Stimulated activated CD4-positive, alpha-beta T cell treated with anti-CD3 and anti-CD28 coated beads, TNF-alpha, amount 100 ng/mL, for 48 hours (primary cell): ENCODE measurements around the gene CFAP100.

Source experiments
- DNase-seq, 3 donors: peaks; one replicate each; pipeline ENCODE4 v3.0.0-alpha.2; 2020; ENCODE audit warnings: low read depth in 3 of 3

CFAP100 gene

GRCh38 chr3:126394179-126394976 is at the start of gene CFAP100:
Gene CFAP100 (plus strand): TSS chr3:126394909. CDS start chr3:126396001, 1,092 bp downstream.
- no peak for DNase-seq

- DNase-seq = no peak
Measured at GRCh38 chr3:126345231-126345630, 49.5 kb upstream of the CFAP100 start.

- DNase-seq = no peak
Measured at GRCh38 chr3:126345641-126346460, 48.9 kb upstream of the CFAP100 start.

- no peak for DNase-seq
Measured at GRCh38 chr3:126346466-126346865, 48.2 kb upstream of the CFAP100 start.

DNA sequence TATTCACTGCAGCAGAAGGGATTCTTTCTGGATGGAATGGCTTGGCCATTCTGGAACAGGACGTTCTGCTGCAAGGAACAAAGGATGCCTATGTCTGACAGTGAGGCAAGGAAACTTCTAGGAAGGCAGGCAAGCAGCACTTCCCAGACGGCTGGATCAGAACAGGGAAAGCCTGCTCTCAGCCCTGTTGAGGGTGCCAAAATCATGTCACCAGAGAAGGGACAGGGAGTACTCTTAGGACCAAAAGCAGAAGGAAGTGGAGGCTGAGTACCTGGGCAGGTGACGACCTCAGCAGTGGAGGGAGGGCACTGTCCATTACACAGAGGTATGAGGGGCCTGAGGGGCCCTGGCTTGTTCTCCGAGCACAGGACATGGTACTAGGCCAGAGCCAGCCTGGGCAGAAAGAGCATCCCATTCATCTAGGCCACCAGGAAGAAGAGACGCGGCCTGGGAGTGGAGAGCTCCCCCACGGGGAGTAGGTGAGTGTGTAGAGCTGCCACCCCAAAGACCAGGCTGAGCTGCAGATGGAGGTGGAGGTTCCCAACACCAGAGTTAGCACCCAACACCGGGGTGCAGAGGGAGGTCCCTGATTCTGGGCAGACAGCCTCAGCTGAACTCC is 47.1 kb upstream of the CFAP100 start:
- no peak for DNase-seq

DNA sequence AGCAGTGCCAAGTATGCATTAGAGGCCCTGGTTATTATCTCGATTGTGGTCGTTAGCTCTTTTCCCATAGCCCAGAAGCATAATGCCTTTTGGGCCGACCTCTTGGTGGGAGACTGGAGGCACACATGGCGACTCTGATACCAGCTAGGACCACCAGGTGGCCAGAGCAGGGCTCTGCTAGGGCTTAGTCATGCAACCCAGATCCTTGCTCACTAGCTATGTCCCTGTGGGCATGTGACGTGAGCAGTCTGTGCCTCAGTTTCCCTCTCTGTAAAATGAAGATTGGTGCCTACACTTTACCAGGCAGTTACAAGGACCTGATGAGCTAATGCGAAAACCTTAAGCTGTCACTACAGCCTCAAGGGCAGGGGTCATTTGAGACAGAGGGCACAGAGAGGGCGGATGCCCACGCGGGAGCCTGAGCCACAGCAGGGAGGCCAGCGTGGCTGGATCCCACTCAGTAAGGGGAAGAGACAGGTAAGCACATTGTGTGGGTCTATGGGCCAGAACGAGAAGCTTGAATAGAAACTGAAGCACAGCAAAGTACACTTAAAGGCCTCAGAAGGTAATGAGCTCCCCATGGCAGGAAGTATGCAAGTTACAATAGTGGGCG is 46.3 kb upstream of the CFAP100 start:
- DNase-seq = no peak

GRCh38 chr3:126349071-126349470 is 45.6 kb upstream of the CFAP100 start:
- DNase-seq = no peak

DNA sequence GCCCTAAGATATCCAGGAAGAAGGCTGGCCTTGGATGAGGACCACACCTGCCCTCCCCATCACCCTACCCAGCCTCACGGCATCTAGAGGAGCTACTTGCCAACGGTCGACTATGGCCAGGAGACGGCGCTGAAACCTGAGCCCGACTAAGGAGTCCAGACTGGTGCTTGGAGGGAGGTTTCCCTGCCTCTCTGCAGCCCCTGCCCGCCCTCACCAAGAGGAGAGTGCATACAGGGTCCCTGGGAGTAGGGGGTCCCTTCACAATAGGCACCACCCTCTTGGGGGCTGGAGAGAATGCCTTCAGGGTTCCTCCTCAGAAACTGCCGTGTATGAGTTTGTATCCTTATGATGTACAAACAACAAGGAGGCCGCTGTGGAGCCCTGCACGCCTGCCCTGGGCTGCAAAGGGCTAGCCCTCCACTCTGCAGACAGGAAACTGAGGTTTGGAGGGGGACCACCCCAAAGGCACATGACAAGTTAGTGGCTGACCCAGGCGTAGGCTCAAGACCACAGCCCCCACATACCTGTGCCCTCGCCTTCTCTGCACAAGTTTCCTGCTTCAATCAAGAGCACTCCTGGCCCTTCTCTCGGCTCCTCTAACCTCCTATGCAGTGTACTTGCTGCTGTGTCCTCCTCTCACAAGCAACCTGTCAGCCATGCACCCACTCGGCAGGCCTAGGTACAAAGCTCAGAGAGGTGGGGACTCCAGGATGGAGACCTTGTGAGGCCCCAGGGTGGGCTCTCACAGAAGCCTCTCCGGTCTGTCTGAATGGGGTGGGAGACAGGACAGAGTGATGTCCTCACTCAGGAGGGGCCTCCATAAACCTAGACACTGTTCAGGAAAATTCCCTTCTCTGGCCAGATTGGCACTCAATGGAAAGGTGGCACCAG is 44.9 kb upstream of the CFAP100 start:
- DNase-seq = no peak

DNA sequence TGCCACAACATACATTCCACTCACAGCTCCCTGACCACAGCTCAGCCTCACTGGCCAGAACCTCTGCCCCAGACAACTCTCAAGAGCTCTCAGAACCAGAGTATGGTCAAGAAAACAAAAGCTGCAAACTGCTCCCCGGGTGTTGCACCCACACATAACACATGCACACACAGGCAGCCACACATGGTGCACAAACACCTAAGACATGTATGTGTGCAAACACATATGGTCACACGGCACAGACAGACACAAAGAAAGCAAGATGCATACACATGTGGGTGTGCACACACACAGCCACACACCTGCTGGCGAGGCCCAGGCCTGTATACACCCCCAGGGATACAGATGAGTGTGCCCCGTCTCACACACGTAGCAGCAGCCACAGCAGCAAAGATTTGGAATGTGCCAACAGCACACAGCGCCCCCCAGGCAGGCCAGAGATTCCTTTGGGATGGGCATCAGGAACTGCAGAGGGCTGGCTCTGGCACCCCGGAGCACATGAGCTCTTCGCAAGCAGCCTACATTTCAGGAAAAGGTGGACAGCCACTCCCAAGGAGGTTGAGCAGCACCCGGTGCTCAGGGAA is 44.1 kb upstream of the CFAP100 start:
- no peak for DNase-seq

DNA sequence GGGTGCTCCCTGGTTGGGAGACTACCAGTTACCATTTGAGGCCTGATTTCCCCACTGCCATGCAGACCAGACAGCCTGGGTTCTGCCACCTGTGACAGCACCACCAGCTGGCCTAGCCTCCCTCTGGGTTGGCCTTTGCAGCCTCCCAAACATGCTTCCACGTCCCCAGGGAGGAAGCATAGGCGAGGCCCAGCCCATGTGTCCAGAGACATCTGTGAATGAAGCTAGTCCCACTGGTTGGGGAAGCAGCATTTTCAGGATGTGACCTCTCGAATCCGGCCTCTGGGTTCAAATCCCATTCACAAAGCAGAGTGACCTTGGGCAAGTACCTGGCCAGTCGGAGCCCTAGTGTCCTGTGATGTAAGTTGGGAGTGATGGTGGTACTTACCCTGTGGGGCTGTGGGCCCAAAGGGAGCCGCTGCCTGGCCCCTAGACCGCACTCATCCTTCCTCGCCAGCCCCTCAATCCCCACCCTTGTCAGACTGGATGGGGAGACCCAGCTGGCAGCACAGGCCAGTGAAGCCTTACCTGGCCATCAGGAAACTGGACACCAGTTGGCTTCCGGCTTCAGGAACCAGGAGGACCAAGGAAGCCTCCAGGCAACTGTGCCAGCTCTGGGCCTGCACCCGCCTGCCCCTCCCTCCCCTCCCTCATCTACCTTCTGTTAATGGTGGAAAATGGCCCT is 43.5 kb upstream of the CFAP100 start:
- DNase-seq = no peak

DNA sequence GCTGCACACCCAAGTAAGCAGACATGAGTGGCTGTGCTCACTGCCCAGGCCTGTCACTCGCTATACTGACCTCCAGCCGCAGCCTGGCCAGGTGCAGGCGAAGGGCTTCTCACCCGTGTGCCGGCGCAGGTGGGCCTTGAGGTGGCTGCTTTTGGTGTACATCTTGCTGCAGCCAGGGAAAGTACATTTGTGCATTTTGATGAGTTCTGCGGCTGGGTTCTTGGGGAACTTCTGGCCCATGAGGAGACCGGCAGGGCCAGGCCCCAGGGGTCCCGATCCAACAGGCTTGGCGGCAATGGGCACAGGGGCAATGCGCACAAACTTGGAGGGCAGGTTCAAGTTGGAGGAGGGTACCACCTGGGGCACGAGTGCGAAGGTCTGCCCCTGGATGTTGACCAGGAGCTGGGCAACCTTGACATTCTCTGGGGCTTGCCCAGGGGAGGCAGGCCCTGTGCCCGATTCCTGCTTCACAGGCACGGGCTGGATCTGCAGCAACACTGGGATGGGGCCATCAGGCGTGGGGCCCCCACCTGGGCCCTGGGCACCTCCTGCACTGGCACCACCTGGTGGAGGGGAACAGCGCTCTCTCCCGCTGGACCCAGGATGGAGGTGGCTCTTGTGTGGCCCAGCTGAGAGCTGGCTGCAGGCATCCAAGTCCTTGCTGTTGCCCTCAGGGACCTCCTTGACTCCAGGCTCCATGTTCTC is 42.8 kb upstream of the CFAP100 start:
- no peak for DNase-seq

DNA sequence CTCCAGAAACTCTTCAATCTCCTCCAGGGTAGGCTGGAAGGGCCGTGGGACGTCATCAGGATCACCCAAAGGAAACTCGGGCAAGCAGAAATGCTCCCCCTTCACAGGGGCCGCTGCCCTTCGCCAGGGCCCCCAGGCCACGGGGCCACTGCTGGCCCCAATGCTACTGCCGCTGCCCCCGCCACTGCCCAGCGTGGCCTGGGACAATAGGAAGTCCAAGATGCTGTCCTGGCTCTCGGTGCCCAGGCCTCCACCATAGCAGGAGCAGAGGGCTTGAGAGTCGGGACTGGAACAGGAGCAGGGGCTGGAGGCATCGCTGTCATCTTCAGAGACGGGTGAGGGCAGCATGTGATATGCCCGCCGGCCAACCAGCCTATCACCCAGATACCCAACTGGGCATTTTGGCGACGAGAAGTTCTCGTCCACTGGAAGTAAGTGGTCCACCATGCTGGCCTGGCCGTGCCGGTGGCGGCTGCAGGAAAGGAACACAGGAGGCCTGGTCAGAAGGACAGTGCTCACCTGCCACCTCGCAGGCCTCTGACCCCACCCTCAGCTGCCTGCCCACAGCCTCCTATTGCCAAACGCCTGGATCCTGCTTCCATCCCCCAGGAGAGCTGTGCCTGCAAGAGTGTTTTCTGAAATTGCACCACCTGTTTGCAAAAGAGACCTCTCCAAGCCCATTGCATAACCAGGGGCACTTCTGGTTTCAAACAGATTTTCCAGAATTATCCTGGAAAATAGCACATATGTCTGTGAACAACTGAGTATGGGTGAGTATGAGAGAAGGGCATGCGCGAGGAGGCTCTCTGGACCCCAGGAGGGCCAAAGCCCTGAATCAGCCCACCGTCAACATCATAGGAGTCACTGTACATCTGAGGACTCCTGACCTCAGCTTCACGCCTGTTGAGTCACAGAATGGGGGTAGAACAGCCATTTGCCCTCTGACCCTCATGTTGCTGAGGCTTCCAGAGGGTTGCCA is 41.9 kb upstream of the CFAP100 start:
- no peak for DNase-seq

- no peak for DNase-seq
Measured at GRCh38 chr3:126353694-126354321, 40.9 kb upstream of the CFAP100 start.

DNA sequence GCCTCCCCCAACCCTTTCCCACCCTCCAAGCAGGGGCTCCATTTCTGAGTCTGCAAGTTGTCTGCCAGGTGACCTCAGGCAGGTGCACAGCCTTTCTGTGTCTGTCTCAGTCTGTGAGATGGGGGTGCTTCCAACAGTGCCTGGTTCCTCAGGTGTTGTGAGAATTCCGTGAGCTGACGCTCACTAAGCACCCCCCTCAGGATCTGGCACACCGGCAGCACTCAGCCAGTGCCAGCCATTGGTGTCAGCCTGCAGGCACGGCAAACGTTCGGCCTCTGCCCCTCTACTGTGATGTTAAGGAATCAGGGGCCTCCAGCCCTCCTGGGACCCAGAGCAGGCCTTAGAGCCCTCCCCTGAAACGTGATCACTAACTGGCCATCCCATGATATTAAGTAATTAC is 39.9 kb upstream of the CFAP100 start:
- no peak for DNase-seq

DNA sequence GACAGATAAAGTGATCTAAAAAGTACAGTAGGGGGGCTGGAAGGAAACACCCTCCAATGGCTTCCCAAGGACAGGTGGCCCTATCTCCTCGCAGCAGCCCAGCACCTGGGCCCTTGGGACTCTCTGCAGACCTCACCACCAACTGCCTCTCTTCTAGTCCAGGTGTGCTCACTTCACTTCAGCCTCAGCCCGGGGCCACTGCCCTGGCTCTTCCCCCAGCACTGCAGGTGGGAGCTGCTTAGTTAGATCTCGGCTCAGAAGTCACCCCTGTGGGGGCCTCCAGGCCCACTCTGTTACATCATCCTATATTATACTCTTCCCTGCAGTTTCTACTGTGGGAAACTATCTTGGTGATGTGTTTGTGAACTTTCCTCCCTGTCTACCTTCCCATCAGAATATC is 39.5 kb upstream of the CFAP100 start:
- no peak for DNase-seq

GRCh38 chr3:126355777-126356372 is 38.8 kb upstream of the CFAP100 start:
- no peak for DNase-seq
